ENCODE data around the gene DLL3.

DNA sequence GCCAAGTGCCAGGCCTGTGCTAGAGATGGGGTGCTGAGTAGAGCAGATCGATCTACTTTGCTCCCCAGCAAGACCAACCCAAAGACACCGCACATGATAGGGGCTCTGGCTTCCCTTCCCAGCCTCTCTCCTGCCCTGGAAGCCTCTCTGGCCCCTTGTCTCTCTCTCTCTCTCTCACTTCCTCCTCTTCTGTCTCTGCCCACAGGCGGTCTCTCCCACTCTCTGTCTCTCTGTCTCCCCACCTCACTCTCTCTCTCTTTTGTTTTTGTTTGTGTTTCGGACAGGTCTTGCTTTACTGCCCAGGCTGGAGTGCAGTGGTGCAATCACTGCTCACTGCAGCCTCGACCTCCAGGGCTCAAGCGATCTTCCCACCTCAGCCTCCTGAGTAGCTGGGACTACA, 17.5 kb downstream of the DLL3 start:
- no peak for TF ChIP-seq CTCF (conservative IDR thresholded peaks at IDR 0.05 in 1 of 2, IDR thresholded peaks at IDR 0.05 in 1 of 2; ENCODE audit: extremely low read depth in 1 of 2, insufficient read depth in 1 of 2, low read depth in 1 of 2, low read length in 2 of 2)
- TF ChIP-seq EZH2 (IDR thresholded peaks at IDR 0.05; ENCODE audit: borderline replicate concordance, low read length), result no peak

Measured in mammary epithelial cell (primary cell).